ENCODE results near the gene DISC1. TPM values are rescaled to one million over a fixed set of nuclear protein-coding genes. Genes with fewer than 3 reads are reported as not detected.
"Not testable (repeated sequence)": the region's sequence is repeated elsewhere in the genome, so short reads cannot be mapped to it uniquely, and the experiment has no call there.

The DISC1 gene
- total RNA-seq, 2 experiments from 2014 or later = 4.4 to 14.4 TPM

DNA sequence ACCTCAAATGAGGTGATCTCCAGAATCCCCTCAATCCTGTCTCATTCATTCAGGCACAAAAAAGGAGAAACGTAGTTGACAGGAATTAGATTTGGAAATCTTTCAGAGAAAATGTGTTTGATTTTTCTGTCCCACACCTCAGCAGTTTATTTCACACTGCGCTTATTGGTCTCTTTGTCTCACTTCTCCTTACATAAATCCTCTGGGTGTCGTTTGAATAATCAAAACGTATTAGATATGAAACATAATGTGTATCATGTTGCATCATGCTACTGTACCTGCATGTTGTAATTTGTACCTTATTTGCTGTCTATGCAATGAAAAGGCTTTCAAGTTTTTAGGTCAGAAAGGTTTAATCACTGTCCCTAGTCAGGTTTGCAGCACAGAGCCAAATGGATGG, 255.7 kb downstream of the DISC1 start:
- ATAC-seq = no peak

DNA sequence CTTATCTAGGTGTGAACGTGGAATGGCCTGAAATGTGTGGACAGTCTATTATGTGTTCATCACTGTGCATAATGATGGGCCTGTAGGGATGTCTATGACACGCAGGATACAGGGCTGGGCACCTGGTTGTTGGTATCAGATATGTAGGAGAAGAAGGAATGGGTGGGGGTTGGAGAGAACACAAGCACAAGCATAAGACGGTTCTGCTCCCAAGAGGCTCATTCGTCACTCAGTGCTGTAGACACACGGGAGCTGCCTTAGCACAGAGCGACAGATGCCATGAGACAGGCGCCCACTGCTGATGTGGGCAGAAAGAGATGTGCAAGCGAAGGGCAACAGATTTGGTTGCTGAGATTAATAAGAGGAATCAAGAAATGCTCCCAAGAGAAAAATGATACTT, 256.2 kb downstream of the DISC1 start:
- no peak overlapping the region for H3K27ac Mint-ChIP-seq
- H3K9me3 Mint-ChIP-seq (ENCODE audit: low read depth) = no peaks in the 10 kb centered on the region
- no peak for ATAC-seq
- H3K27me3 Mint-ChIP-seq = no peaks in the 10 kb centered on the region
- no peaks in the 10 kb centered on the region for H3K4me1 Mint-ChIP-seq
- H3K36me3 Mint-ChIP-seq = no peaks in the 10 kb centered on the region
- no peak for DNase-seq
- H3K4me3 Mint-ChIP-seq = no peak overlapping the region
- CTCF ChIA-PET = no interaction called here

More for the DNA sequence above, 255.7 kb downstream of the DISC1 start:
- no peak overlapping the region for H3K27ac Mint-ChIP-seq
- no peaks in the 10 kb centered on the region for H3K27me3 Mint-ChIP-seq
- H3K9me3 Mint-ChIP-seq (ENCODE audit: low read depth) = no peaks in the 10 kb centered on the region
- CTCF ChIA-PET = no interaction called here
- H3K36me3 Mint-ChIP-seq = no peaks in the 10 kb centered on the region
- no peak overlapping the region for H3K4me3 Mint-ChIP-seq
- DNase-seq = no peak
- H3K4me1 Mint-ChIP-seq = no peaks in the 10 kb centered on the region

DNA sequence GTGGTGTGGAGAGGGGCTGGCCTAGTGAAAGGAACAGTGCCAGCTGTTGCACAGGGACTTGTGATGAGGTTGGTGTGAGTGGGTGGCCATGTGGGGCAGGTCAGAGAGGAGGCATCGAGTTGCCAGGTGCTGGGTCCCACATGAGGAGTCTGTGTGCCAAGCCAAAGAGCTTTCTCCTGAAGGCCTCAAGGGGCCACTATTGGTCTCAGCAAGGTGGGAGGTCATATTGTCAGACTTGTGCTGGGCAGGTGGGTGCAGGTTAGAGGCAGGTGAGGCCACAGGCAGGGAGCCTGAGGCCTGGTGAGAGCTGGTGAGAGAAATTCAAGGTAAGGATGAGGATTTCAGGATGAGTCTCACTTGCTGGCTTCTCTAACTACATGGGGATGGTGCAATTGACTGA, 256.8 kb downstream of the DISC1 start:
- Mint-ChIP-seq H3K27ac (no peak overlapping the region), H3K4me3 (no peak overlapping the region), H3K9me3 (ENCODE audit: low read depth) (no peaks in the 10 kb centered on the region), H3K36me3 (no peaks in the 10 kb centered on the region), H3K4me1 (no peaks in the 10 kb centered on the region), H3K27me3 (no peaks in the 10 kb centered on the region)
- CTCF ChIA-PET = no interaction called here
- DNase-seq (no peak), ATAC-seq (no peak)

DNA sequence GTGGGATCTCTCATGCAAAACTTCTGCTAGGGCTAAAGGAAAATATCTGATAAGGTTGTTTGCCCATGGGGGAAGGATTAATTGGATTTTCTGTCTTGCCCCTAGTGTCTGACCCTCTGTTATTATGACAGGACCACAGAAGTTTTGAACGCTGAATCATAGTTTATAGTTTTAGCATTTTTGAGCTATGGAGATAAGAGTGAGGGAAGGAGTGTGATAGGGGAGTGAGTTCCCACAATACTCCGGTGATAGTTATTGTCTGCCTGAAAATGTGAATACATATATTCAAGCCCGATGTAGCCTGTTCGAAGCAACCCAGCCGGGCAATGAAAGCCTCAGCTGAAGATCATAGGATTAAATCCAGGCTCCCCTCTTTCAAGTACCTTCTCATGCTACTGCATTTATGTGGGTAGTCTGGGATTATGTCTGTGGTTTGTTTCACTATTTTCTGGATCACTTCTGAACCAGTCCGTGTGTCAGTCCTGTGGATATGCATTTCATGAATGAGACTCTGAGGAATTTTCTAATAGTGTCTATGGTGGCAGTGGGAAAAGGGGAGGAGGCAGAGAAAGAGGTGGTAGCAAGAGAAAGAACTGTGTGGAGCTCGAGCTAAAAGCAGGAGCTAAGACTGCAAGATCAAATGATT, 258.7 kb downstream of the DISC1 start:
- H3K36me3 Mint-ChIP-seq = no peaks in the 10 kb centered on the region
- DNase-seq = no peak
- H3K27me3 Mint-ChIP-seq = no peaks in the 10 kb centered on the region
- no peak overlapping the region for H3K4me3 Mint-ChIP-seq
- CTCF ChIA-PET = no interaction called here
- no peak for ATAC-seq
- no peak overlapping the region for H3K27ac Mint-ChIP-seq
- no peaks in the 10 kb centered on the region for H3K9me3 Mint-ChIP-seq (ENCODE audit: low read depth)
- H3K4me1 Mint-ChIP-seq = no peaks in the 10 kb centered on the region

DNA sequence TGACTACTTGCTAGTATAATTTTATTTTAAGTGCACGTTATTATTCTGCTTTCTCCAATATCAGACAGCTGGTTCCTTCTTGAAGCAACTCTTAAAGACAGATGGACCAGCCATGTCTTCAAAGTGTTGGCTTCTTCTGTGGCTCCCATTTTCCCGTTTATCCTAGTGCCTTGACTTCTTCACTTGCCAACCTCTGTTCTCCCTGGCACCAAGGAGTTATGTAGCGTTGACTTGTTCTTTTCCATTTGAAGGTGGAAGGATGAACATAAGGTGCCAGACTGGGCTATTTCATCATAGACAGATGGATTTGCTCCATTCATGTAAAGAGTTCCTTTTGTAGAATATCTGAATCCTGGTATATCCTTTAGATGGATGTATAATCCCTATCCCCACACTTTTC, 260.6 kb downstream of the DISC1 start:
- Mint-ChIP-seq H3K27me3 (no peaks in the 10 kb centered on the region), H3K27ac (no peak overlapping the region)
- CTCF ChIA-PET = no interaction called here

DNA sequence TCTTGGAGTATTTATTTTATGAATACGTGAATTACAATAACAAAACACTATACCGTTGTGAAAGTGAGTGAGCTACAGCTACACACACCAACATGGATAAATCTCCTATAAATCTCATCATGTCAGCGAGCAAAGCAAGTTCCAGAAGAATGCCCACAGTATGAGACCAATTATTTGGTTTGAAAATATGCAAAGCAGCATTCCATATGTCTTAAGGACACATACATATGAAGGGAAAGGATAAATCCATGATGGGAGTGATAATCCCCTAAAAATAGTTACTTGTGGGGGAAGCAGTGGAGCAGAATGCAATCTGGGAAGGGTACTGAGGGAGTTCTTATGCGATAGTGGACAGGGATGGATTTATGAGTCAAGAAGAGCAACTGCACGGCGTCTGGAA, 261.3 kb downstream of the DISC1 start:
- Mint-ChIP-seq H3K4me1 (no peaks in the 10 kb centered on the region), H3K36me3 (no peaks in the 10 kb centered on the region), H3K27ac (no peak overlapping the region), H3K9me3 (ENCODE audit: low read depth) (no peaks in the 10 kb centered on the region), H3K27me3 (no peaks in the 10 kb centered on the region), H3K4me3 (no peak overlapping the region)
- ATAC-seq = no peak
- CTCF ChIA-PET = no interaction called here
- no peak for DNase-seq

More for the DNA sequence above, 260.6 kb downstream of the DISC1 start:
- Mint-ChIP-seq H3K36me3 (no peaks in the 10 kb centered on the region), H3K4me3 (no peak overlapping the region), H3K9me3 (ENCODE audit: low read depth) (no peaks in the 10 kb centered on the region), H3K4me1 (no peaks in the 10 kb centered on the region)
- DNase-seq (no peak), ATAC-seq (no peak)

DNA sequence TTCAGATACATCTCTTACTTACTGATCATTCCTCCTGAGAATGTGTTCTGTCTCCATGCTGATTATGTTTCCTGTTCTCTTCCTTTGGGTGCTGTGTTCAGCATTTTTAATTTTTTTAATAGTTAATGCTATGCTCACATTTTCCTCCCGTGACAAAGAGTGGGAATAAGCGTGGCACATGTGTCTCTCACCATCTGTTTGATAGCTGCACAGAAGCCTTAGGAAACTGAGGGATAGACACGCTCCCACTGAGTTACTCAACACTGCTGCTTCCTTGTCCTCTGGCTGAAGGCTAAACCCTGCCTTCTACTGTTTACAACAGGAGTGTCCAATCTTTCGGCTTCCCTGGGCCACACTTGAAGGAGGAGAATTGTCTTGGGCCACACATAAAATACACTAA, 264.2 kb downstream of the DISC1 start:
- no peaks in the 10 kb centered on the region for H3K27me3 Mint-ChIP-seq
- H3K36me3 Mint-ChIP-seq = no peaks in the 10 kb centered on the region
- CTCF ChIA-PET = no interaction called here
- no peak overlapping the region for H3K4me3 Mint-ChIP-seq
- ATAC-seq (no peak), DNase-seq (no peak)
- no peak overlapping the region for H3K27ac Mint-ChIP-seq
- H3K4me1 Mint-ChIP-seq = no peaks in the 10 kb centered on the region
- no peaks in the 10 kb centered on the region for H3K9me3 Mint-ChIP-seq (ENCODE audit: low read depth)

GRCh38 chr1:231893400-231894102, 267.0 kb downstream of the DISC1 start:
- Mint-ChIP-seq H3K4me1 (no peaks in the 10 kb centered on the region), H3K36me3 (no peaks in the 10 kb centered on the region), H3K27ac (no peak overlapping the region), H3K9me3 (ENCODE audit: low read depth) (no peaks in the 10 kb centered on the region), H3K27me3 (no peaks in the 10 kb centered on the region), H3K4me3 (no peak overlapping the region)
- CTCF ChIA-PET = no interaction called here
- ATAC-seq = no peak
- no peak for DNase-seq

DNA sequence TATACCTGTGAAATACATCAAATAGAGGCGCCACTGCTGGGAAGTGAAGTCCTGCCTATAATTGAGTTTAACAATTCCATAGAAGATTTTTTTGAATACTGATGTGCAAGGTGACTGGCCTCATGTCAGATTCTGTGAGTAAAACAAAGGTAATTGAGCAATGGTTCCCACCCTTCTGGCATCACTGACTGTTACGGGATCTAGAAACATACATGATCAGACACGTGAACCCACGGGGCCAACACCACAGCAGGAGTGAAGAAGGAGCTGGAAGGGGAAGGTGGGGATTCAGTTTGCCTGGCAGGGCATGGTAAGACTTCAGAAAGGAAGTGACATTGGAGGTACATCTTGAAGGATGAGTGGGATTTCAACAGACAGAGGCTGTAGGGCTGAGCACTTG, 270.2 kb downstream of the DISC1 start:
- H3K36me3 Mint-ChIP-seq = no peaks in the 10 kb centered on the region
- ATAC-seq (no peak), DNase-seq (no peak)
- no peak overlapping the region for H3K27ac Mint-ChIP-seq
- no peaks in the 10 kb centered on the region for H3K9me3 Mint-ChIP-seq (ENCODE audit: low read depth)
- H3K4me3 Mint-ChIP-seq = no peak overlapping the region
- CTCF ChIA-PET = no interaction called here
- no peaks in the 10 kb centered on the region for H3K27me3 Mint-ChIP-seq
- H3K4me1 Mint-ChIP-seq = no peaks in the 10 kb centered on the region

GRCh38 chr1:231899046-231899445, 272.5 kb downstream of the DISC1 start:
- Mint-ChIP-seq H3K4me1 (no peaks in the 10 kb centered on the region), H3K27me3 (no peaks in the 10 kb centered on the region), H3K9me3 (ENCODE audit: low read depth) (no peaks in the 10 kb centered on the region), H3K36me3 (no peaks in the 10 kb centered on the region), H3K27ac (no peak overlapping the region), H3K4me3 (no peak overlapping the region)
- ATAC-seq = no peak
- no peak for DNase-seq
- CTCF ChIA-PET = no interaction called here

- CTCF ChIA-PET = no interaction called here
- H3K4me3 Mint-ChIP-seq = no peak overlapping the region
- DNase-seq (no peak), ATAC-seq (no peak)
- H3K27ac Mint-ChIP-seq = no peak overlapping the region
- H3K9me3 Mint-ChIP-seq (ENCODE audit: low read depth) = no peaks in the 10 kb centered on the region
- H3K27me3 Mint-ChIP-seq = no peaks in the 10 kb centered on the region
- H3K36me3 Mint-ChIP-seq = no peaks in the 10 kb centered on the region
- no peaks in the 10 kb centered on the region for H3K4me1 Mint-ChIP-seq
Measured at GRCh38 chr1:231899713-231900435, 273.3 kb downstream of the DISC1 start.

DNA sequence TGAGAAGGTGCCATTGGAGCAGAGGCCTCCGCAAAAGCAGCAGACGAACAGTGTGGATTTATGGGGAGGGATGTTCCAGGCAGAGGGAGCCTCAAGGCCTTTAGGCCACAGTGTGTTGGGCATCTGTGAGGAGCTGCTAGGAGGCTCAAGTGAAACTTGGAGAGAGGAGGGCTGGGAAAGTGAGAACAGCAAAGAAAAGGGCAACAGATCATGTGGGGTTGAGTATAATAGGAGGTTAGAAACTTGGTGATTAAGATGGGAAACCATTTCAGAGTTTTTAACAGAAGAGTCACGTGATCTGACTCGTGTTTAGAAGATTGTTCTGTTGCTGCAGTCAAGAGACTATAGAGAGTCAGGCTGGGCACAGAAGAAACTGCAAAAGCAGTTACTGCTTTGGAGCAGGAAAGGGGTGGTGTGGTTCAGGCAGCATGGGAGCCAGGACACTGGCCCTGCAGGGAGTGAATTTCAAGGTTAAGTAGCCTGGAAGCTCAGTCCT, 277.0 kb downstream of the DISC1 start:
- CTCF ChIA-PET = no interaction called here
- Mint-ChIP-seq H3K4me3 (no peak overlapping the region), H3K9me3 (ENCODE audit: low read depth) (no peaks in the 10 kb centered on the region), H3K27me3 (no peaks in the 10 kb centered on the region), H3K4me1 (no peaks in the 10 kb centered on the region), H3K36me3 (no peaks in the 10 kb centered on the region), H3K27ac (no peak overlapping the region)
- ATAC-seq = no peak
- no peak for DNase-seq

DNA sequence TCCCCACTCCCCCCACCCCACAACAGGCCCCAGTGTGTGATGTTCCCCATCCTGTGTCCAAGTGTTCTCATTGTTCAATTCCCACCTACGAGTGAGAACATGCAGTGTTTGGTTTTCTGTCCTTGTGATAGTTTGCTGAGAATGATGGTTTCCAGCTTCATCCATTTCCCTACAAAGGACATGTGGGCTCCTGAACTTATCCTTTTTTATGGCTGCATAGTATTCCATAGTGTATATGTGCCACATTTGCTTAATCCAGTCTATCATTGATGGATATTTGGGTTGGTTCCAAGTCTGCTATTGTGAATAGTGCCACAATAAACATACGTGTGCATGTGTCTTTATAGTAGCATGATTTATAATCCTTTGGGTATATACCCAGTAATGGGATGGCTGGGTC, 280.7 kb downstream of the DISC1 start:
- H3K36me3 Mint-ChIP-seq; H3K27me3 Mint-ChIP-seq; DNase-seq; H3K4me3 Mint-ChIP-seq; ATAC-seq; H3K27ac Mint-ChIP-seq; CTCF ChIA-PET; H3K9me3 Mint-ChIP-seq (ENCODE audit: low read depth); H3K4me1 Mint-ChIP-seq: not testable (repeated sequence)

- Mint-ChIP-seq H3K4me1 (peaks cover 28% of the 10 kb centered on the region), H3K36me3 (peaks cover 4% of the 10 kb centered on the region), H3K27me3 (peaks cover 7% of the 10 kb centered on the region), H3K9me3 (ENCODE audit: low read depth) (peaks cover 3% of the 10 kb centered on the region), H3K27ac (no peak overlapping the region), H3K4me3 (no peak overlapping the region)
- DNase-seq (no peak), ATAC-seq (no peak)
- CTCF ChIA-PET = interaction anchor here (1.0 to 1.3 kb wide), 2 partner anchors 16 to 47 kb away, joined by 3 to 4 read pairs; no protein-coding TSS in a partner anchor
Measured at GRCh38 chr1:231913493-231913892, 286.9 kb downstream of the DISC1 start.
